SK-N-SH treated with all-trans-retinoic acid at 6 μM for 48 hours (cell line): ENCODE measurements around the gene PRELID3B.

Source experiments
- ATAC-seq: fragments of 200-7000 bp; cut with Tn5 transposase; 3 replicates; pipeline ENCODE4 v1.9.1; 2020; ENCODE audit warnings: mild to moderate bottlenecking, moderate library complexity
- ARNTL ChIP-seq: fragments of 450-650 bp; formaldehyde crosslinking; IDR thresholded peaks from 2 replicates; pipeline ENCODE4 v1.5.0; 2020; ENCODE audit warnings: low read depth, mild to moderate bottlenecking, moderate library complexity, borderline replicate concordance
- CREB5 ChIP-seq: fragments of 250-450 bp; sonication (Bioruptor Pico); IDR thresholded peaks from 2 replicates; pipeline ENCODE4 v1.5.1; 2020; ENCODE audit warnings: low read depth, mild to moderate bottlenecking, moderate library complexity
- CSRNP3 ChIP-seq: fragments of 250-450 bp; sonication (Bioruptor Pico); IDR thresholded peaks from 2 replicates; pipeline ENCODE4 v1.5.1; 2021; ENCODE audit warnings: mild to moderate bottlenecking, moderate library complexity
- ESRRG ChIP-seq: fragments of 250-450 bp; sonication (Bioruptor Pico); IDR thresholded peaks from 2 replicates; pipeline ENCODE4 v1.6.1; 2021; ENCODE audit warnings: mild to moderate bottlenecking
- GLIS3 ChIP-seq: fragments of 250-450 bp; sonication (Bioruptor Pico); IDR thresholded peaks from 2 replicates; pipeline ENCODE4 v1.5.0; 2020; ENCODE audit warnings: mild to moderate bottlenecking, moderate library complexity
- ISL1 ChIP-seq: fragments of 250-450 bp; sonication (Bioruptor Pico); IDR thresholded peaks from 2 replicates; pipeline ENCODE4 v2.1.2; 2022; ENCODE audit warnings: mild to moderate bottlenecking, moderate library complexity
- OSR1 ChIP-seq: fragments of 250-450 bp; sonication (Bioruptor Pico); IDR thresholded peaks from 2 replicates; pipeline ENCODE4 v1.8.0; 2022; ENCODE audit warnings: moderate library complexity, mild to moderate bottlenecking, inconsistent platforms
- PATZ1 ChIP-seq: fragments of 250-450 bp; sonication (Bioruptor Pico); IDR thresholded peaks from 2 replicates; pipeline ENCODE4 v1.8.0; 2020; ENCODE audit warnings: mild to moderate bottlenecking, moderate library complexity, borderline replicate concordance
- POU6F1 ChIP-seq: fragments of 250-450 bp; sonication (Bioruptor Pico); IDR thresholded peaks from 2 replicates; pipeline ENCODE4 v1.8.0; 2021; ENCODE audit warnings: low read depth, mild to moderate bottlenecking, moderate library complexity, borderline replicate concordance
- PPARA ChIP-seq: fragments of 250-450 bp; sonication (Bioruptor Pico); IDR thresholded peaks from 2 replicates; pipeline ENCODE4 v1.5.0; 2020; ENCODE audit warnings: mild to moderate bottlenecking, borderline replicate concordance
- RARB ChIP-seq: fragments of 250-450 bp; sonication (Bioruptor Pico); IDR thresholded peaks from 2 replicates; pipeline ENCODE4 v1.8.0; 2021; ENCODE audit warnings: mild to moderate bottlenecking, moderate library complexity
- SNAI2 ChIP-seq: fragments of 250-450 bp; sonication (Bioruptor Pico); IDR thresholded peaks from 2 replicates; pipeline ENCODE4 v1.5.0; 2020; ENCODE audit warnings: mild to moderate bottlenecking, moderate library complexity
- TCF4 ChIP-seq: fragments of 250-450 bp; sonication (Bioruptor Pico); IDR thresholded peaks from 2 replicates; pipeline ENCODE4 v1.8.0; 2021; ENCODE audit warnings: mild to moderate bottlenecking, moderate library complexity, borderline replicate concordance
- TOX ChIP-seq: fragments of 250-450 bp; sonication (Bioruptor Pico); IDR thresholded peaks from 2 replicates; pipeline ENCODE4 v1.8.0; 2021; ENCODE audit warnings: mild to moderate bottlenecking, moderate library complexity, borderline replicate concordance
- TSHZ2 ChIP-seq: fragments of 250-450 bp; sonication (Bioruptor Pico); IDR thresholded peaks from 2 replicates; pipeline ENCODE4 v1.5.0; 2020; ENCODE audit warnings: mild to moderate bottlenecking, moderate library complexity
- ZC3H10 ChIP-seq: fragments of 250-450 bp; sonication (Bioruptor Pico); IDR thresholded peaks from 2 replicates; pipeline ENCODE4 v1.5.1; 2021; ENCODE audit warnings: mild to moderate bottlenecking, moderate library complexity
- ZFP3 ChIP-seq: fragments of 250-450 bp; sonication (Bioruptor Pico); IDR thresholded peaks from 2 replicates; pipeline ENCODE4 v1.5.0; 2020; ENCODE audit warnings: mild to moderate bottlenecking, moderate library complexity
- ZFP30 ChIP-seq: fragments of 450-650 bp; formaldehyde crosslinking; IDR thresholded peaks from 2 replicates; pipeline ENCODE4 v1.5.0; 2022; ENCODE audit warnings: mild to moderate bottlenecking, moderate library complexity
- ZNF565 ChIP-seq: fragments of 450-650 bp; formaldehyde crosslinking; conservative IDR thresholded peaks from 2 replicates; pipeline ENCODE4 v1.5.0; 2020; ENCODE audit warnings: low read depth, mild to moderate bottlenecking, moderate library complexity
- ZNF8 ChIP-seq: fragments of 450-650 bp; formaldehyde crosslinking; IDR thresholded peaks from 2 replicates; pipeline ENCODE4 v1.5.0; 2020; ENCODE audit warnings: mild to moderate bottlenecking, moderate library complexity

The PRELID3B gene

GRCh38 chr20:59071216-59071615, 28.6 kb upstream of the PRELID3B start:
- no peak for ATAC-seq
- TF ChIP-seq TOX (CRISPR knock-in tag) (no peak), RARB (CRISPR knock-in tag) (no peak), ARNTL (CRISPR knock-in tag) (no peak), TCF4 (no peak), ZNF8 (CRISPR knock-in tag) (no peak), OSR1 (CRISPR knock-in tag) (no peak), ISL1 (CRISPR knock-in tag) (no peak), ZC3H10 (CRISPR knock-in tag) (no peak), SNAI2 (CRISPR knock-in tag) (no peak), ZFP30 (CRISPR knock-in tag) (no peak), ZFP3 (CRISPR knock-in tag) (no peak), ZNF565 (CRISPR knock-in tag) (no peak), PPARA (no peak), ESRRG (CRISPR knock-in tag) (no peak), PATZ1 (CRISPR knock-in tag) (no peak), POU6F1 (CRISPR knock-in tag) (no peak), CSRNP3 (no peak), TSHZ2 (CRISPR knock-in tag) (no peak)

- no peak for TF ChIP-seq TCF4
- TF ChIP-seq TSHZ2 (CRISPR knock-in tag), result no peak
- no peak for TF ChIP-seq CSRNP3
- no peak for TF ChIP-seq GLIS3 (CRISPR knock-in tag)
- ATAC-seq, result no peak
These were observed 26.4 kb upstream of the PRELID3B start for GRCh38 chr20:59069026-59069425.

- no peak for ATAC-seq
- TF ChIP-seq POU6F1 (CRISPR knock-in tag) (no peak), RARB (CRISPR knock-in tag) (no peak), ZNF565 (CRISPR knock-in tag) (no peak), OSR1 (CRISPR knock-in tag) (no peak), ZC3H10 (CRISPR knock-in tag) (no peak), ZFP30 (CRISPR knock-in tag) (no peak), CREB5 (CRISPR knock-in tag) (no peak), ZNF8 (CRISPR knock-in tag) (no peak), PATZ1 (CRISPR knock-in tag) (no peak)
These were observed 25.9 kb upstream of the PRELID3B start for GRCh38 chr20:59068534-59068933.
